HG03025 (cell line): ENCODE data around the gene POU3F3.

ENCODE experiments used
- ATAC-seq: cut with Tn5 transposase; IDR thresholded peaks from one replicate; pipeline ENCODE4 v1.9.1; 2021; ENCODE audit warnings: mild to moderate bottlenecking, moderate library complexity; ENCODE audit not compliant: unreplicated experiment, low FRiP score

The POU3F3 gene

DNA sequence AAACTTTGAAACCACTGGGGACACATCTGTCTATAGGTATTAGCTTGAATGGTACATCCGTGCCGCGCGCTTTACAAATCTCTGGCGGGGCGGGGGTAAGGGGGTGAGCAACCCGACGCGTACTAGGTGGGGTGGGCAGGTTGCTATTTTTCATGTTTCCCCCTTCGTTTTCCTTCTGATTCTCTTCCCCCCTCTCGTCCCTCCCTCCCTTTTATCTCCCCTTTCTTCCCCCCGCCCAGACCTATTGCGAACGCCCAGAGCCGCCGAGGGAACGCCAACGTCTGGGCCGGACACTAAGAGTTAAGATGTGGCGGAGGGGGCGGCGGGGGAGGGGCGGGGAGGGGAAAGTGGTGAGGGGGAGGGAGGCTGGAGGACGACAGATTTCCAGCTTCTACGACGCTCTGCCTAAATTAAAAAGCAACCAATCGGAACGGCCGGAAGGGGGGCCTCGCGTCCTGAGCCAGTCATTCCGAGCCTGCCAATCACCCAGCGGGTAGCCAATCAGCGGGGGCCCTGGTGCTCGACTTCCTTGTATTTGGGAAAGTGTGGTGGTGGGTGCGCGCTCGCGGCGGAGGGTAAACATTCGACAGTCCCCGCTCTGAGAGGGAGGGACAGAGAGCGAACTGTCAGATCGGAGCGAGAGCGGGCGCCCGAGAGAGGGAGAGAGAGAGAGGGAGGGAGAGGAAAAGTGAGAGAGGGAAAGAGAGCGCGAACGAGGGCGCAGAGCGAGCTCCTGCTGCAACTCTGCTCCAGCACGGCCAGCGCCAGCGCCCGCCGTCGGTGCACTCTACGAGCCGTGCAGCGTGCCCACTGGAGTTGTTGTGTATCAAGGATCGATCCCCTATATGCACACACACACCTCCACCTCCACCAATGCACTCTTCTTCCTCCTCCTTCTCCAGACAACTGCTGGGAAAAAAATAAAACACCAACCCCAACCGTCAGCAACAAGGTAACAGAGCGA, at the start of gene POU3F3:
POU3F3 (plus strand) TSS at position 582 of the 964 bp plus-strand sequence. CDS start 1,396 bp downstream, outside the sequence.
- ATAC-seq = no peak

DNA sequence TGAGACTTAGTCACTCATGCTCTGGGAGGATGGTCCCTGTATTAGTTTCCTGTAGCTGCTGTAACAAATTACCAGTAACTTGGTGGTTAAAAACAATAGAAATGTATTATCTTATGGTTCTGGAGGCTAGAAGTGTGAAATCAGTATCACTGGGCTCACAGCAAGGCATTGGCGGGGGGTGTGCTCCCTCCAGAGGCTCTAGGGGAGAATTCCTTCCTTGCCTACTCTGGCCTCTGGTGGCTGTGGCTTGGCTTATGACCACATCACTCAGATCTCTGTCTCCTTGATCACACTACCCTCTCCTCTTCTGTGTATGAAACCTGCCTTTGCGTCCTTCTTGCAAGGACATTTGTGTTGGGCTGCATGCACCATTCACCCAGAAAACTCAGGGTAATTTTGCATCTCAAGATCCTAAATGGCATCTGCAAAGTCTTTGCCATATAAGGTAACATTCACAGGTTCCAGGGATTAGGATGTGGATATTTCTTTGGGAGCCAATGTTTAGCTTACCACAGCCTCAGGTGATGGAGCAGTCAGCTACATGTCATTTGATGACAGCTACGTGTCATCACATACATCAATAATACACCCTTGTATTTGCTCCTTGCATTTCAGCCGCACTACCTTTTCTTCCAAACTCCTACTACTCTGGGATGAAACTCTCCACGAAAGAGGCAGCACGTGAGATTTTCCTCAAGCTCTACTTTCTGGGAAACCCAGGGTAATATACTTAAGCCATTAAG, 49.6 kb upstream of the POU3F3 start:
- ATAC-seq = no peak

DNA sequence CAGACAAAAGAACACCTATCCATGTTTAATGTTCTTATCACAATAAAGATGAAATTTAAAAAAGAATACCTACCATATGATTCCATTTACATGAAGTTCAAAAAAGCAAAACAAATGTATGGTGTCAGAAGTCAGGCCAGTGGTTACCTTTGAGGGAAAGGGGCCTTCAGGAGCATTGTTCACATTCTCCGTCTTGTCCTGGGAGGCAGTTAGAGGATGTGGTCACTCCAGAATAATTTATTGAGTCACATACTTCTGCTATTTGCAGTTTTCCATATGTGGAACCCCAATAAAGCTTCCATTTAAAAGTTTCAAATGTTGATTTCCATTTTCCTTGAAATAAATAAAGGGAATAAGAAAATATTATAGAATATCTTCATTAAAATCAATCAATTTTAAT, 41.6 kb upstream of the POU3F3 start:
- no peak for ATAC-seq

DNA sequence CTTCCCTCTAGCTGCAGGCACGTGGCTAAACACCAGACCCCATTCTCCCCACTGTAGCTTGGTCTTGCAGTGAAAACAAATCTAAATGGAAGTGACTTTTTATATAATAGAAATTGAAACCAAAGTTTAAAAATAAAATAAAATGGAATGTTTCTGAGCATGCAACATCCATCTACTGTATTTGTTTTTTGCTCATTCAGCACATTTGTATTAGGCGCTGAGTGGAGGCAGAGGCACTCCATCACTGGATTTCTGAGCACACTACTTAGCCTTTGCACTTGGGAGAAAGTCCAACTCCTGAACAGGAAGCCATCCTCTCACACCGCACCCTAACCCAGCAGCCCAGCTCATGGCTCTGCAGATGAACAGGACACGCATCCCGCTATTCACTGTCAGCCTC, 37.8 kb upstream of the POU3F3 start:
- ATAC-seq = no peak

DNA sequence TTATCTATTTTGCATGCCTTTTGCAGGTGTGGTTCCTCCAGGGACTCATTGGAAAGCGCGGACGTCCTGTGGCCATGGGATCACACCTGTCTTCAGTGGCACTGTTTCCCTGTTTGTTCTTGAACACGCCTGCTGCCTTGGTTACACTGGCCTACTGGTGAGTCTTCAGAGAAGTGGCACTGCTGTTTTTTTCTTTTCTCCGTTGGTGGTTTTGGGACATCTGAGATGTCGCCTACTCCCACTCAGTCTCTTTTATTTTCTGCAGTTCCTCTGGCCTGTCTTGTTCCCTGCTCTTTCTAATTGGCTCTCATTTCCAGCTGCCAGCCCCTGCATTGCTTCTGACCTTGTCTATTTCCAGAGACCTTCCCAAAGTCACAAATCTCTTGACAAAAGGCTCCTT, 35.7 kb upstream of the POU3F3 start:
- ATAC-seq = no peak

DNA sequence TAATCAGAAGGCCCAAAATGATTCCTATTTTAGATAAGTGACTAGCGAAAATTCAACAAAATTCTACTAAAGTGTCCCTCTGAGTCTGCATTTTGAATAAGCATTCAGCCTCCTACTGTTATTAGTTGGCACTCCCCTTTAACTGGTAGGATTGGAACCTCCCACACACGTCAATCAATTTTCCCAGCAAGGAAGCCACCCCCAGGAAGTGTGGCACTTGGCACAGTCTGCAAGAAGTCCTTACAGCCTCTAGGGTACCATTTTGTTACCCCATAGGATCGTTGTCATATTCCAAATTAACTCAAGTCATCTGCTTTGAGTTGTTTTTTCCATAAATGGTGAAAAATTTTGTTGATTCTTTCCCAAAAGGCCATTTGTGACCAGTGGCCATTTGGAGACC, 33.8 kb upstream of the POU3F3 start:
- no peak for ATAC-seq

DNA sequence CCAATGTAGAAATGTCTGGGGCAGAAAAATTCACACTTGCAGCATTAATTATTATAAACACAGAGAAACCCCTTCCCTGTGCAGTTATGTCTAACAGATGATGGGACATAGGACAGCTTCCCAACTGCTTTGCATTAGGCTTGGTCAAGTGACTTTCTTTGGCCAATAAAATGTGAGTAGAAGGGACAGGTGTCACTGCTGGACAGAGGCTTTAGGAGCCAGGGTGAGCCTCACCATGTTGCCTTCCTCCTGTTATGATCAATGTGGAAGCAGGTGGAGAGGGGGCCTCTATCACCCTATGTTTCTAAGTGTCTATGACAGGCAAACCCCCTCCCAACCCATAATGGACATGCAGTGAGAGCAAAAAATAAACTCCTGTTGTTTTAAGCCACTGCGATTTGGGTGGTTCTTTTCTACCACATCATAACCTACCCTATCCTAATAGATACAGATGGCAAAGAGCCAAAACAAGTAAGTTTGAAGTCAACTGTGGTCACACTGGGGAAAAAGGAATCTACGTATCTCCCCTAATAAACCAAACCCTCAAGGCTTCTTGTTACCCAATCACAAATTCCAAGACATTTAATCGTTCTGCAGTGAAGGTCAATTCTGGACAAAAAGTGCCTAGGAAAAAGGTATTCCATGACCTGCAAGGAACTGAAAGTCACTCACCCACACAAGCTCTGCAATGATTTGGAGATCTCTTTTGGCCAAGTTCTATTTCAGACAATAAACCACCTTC, 28.6 kb upstream of the POU3F3 start:
- ATAC-seq = no peak

DNA sequence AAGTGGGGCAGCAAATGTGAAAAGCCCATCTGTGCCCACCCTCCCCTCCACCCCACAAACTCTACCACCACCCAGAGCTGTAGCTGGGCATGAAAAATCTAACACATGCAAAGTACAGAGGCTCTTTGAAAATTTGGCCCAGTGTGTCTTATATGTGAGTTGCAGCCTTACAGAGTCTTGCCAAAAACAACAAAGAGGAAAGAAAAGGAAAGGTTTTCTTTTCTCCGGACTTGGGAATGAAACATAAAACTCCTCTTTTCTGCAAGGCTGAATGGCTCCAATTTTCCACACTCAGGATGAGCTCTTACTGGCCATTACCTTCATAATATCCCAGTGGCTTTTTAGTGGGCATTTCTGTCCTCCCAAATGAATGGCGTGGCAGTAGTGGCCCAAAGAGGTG, 27.9 kb upstream of the POU3F3 start:
- ATAC-seq = no peak

DNA sequence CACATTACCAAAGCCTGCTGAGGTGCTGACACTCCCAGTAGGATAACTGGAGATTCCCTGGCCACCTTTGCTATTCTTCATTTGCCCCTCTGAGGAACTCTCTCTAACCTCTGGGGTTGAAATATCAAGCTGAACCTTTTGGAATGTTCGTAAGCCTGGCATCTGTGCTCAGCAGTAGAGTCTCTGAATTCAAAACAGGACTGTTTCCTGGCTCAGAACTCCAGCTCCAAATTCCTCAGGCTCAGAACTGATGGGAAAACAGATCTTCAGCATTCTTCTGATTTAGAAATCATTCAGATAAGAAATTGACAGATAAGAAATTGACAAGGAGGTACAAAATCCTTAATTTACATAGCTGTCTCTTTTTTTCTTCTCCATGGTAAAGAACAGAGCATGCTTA, 22.2 kb upstream of the POU3F3 start:
- ATAC-seq = no peak

DNA sequence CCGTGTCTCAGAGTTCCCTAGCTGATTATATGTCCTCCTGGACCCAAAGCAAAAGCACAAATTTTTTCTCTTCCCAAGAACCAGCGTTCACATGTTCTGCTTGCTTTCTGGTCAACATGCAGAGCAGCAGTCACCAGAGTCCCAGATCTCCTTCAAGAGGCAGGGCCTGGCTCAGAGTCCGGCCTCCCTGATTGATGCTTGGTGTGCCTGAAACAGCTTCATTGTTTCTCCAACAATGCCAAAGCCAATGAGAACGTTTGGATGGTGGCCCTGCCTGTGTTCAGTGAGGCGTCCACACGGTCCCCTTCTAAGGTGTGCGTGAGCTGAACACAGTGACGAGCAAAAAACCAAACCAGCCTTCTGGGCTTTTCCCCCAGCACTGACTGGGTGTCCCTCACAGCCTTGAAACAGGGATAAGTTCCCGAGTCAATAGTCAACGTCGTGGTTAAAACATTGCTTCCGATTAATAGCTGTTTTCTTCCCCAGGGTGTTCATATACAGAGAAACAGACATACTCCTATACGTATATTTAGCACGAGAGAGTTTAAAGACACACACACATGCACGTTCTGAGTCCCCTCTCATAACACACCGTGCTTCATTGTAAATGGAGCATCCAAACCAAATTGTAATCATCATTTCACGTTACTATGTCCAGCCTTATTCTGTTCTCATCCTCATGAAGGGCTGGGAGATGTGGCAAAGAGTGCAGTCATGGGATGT, 19.3 kb upstream of the POU3F3 start:
- ATAC-seq = no peak

DNA sequence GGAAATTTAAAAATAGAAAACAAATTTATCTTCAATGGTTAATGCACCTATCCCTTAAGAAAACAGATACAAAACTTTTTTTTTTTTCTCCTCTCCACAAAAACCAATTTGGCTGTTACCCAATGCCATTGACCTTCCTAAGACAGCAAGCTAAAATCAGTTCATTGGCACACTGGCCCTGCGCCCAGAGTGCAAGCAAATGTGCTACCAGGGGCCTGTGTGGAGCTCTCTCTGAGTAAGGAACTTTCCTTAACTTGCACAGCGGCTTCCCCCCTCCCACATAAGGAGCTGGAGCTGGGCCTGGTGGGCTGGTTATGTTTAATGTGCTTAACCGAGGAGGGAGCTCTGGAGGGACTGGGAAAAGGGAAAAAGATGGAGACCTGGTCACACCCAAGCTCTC, 17.6 kb upstream of the POU3F3 start:
- no peak for ATAC-seq

DNA sequence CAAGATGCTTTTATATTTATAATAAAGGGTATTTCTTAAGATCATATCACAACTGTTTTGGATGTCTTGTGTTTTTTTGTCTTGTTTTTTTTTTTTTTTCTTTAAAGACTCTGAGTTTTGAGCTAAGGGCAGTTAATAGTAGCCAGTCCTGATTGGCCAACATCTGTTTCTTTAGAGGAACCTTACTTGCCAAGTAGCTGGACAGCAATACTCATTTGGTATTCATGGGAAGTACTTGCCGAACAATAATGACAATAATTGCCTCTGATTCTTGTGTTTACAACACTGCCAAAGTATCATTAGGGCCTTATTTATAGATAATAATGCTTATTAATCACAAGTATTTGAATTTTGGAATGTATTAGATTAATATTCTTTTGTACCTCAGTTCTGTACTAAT, 17.1 kb upstream of the POU3F3 start:
- ATAC-seq = no peak

DNA sequence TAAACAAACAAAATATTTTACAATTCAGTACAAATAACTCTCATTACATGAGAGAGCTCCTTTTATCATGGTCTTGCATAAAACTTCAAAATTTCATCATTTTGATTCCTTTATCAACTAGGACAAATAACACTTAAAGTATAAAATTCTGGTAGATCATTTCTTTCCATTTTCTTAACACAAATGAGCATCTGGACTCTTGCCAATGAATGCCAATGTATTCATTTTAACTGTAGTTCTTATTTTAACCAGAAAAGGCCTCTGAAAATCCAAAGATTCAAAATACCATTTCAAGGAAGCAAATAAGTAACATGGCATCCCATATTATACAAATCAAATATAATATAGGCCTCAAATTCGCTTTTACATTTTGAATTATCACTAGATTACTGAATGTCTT, 13.8 kb upstream of the POU3F3 start:
- ATAC-seq = no peak

DNA sequence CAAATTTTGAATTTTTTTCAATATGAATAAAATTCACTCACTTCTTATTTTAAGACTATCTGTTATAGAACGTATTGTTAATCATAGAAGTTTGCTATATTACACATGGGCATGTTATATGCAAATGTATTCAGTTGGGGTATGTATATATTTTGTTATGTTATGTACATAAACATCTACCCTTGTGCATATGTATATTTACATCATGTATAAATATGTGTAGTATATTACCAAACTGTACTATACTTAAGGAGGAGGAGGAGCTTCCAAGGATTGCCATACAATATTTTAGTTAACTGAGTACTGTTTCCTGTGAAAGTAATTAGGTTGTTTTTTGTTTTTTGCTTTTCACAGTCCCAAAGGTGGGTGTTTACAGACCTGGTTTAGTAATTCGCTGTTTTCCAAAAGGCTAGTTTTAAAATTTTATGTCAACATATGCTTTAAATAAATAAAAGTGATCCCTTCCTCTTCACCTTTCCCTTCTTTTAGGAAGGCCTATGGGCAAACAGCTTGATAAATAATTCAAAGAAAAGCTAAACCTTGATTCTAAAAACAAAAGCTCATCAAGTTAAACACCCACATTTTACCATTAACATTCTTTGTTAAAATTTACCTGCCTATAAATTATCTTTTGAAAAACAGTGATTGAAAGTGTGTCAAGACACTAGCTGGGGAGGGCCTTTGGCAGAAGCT, 12.9 kb upstream of the POU3F3 start:
- ATAC-seq = no peak

DNA sequence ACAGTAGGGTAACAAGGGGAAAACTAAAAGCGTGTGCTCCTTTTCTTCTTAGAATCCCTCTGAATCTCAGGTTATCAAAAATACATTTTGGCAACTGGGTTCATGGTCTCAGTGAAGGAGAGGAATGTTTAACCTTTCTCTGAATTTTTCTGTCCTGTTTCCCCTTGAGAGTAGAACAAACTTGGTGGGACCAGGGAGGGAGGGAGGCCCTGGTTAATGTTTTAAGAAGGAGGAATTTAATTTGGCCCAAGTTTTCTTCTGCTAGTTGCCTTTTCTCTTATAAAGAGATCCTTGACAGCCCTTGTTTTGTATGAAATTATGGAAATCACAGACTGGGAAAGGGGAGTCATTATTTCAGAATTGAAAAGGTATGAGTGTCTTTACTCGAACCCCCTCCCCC, 12.2 kb upstream of the POU3F3 start:
- no peak for ATAC-seq

DNA sequence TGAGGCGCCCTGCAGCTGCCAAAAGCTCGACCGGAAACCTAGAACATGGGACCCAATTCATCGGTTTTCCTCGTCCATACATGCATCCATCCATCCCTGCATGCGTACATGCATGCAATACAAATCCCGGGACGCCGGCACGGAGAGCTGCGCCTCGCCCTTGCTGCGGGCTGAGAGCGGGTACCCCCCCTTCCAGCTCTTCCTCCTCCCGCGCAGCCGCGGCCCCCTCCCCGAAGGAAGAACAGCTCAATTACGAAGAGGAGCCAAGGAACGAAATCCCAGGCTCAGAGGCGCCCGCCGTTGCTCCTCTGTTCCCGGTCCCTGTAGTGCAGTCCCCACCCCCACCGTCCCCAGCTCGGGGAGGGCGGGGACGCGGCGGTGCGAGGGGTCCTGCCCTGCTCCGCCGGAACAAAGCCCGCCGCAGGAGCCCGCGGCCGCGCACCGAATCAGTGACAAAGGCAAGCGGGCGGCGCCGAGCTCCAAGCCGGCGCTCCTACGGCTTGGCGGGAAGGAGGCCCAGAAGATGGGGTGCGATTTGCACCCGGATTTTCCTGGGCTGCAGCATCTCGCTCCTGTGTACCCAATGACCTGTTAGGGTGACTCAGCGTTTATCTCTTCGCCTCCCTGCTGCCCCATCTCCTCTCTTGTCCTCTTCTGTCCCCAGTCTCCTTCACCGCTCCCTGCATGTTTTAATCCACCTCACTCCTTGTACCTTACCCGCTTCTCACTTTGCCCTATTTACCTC, 8.9 kb upstream of the POU3F3 start:
- ATAC-seq = no peak

DNA sequence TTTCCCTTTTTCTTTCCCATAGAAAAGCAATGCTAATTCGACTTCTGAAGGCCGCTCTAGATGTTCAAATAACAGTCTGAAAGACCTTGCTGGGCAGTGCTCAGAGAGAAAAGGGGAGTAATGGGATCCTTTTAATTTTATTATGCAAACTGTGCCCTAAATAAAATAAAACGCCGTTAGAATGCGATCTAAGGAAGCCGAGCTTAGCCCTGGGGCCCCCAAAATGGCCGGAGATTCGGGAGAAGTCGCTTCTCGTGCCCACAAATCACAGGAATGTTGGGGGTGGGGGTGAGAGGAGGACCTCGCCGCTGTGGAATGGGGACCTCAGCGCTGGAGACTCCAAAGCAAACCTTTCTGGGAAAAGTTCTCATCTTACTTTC, 8.4 kb upstream of the POU3F3 start:
- ATAC-seq = no peak

DNA sequence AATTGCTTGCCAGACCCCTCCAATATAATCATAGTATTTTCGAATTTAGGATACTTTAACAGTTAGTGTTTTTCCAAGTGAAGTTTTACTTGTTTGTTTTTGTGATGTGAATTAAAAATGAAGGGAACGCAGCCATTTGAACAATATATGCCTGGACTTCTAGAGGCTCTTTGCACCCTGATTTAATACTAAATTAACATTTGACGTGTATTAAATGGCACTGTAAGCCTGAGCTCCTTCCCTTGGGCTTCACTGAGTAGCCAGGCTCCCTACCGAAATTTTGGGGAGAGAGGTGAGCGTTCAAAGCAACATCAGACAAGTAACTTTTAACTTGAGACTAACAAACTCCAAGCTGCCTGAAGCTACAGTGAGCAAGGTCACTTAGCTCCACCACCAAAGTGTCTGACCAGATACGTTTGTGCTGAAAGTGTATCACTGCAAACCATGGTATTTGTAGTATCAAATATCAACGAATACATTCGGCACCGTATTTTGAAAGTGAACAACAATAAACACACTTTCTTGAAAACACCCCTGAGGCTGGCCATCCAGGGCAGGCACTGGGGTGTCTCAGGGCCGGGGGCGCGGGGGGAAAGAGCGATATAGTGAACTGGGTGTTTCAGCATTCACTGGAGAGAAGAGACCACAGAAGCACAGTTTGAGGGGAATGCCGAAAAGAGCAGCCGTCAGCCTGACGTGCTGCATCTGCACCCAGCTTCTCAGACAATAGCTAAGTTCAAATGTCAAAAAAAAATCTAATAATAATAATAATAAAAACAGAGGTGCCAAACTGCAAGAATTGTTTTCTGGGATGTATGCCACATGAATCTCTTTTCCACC, 7.7 kb upstream of the POU3F3 start:
- ATAC-seq = no peak
